AG04450 (cell line): ENCODE measurements around the gene NABP2. TPM values are rescaled to one million over a fixed set of nuclear protein-coding genes. Genes with fewer than 3 reads are reported as not detected.

Source experiments
- CTCF ChIA-PET: fragments of 300-600, 350-600 bp; formaldehyde crosslinking; extraction: SDS; loops from one replicate; lab custom pipeline; 2022; ENCODE audit warnings: antibody characterized with exemption, inconsistent platforms; lab: Charles Lee
- POLR2A ChIA-PET: fragments of 350-600 bp; formaldehyde crosslinking; extraction: SDS; loops from one replicate; lab custom pipeline; 2021; ENCODE audit warnings: antibody characterized with exemption, inconsistent platforms; lab: Yijun Ruan, JAX
- DNase-seq: peaks from one replicate; pipeline ENCODE4 v3.0.0-alpha.2; 2011; ENCODE audit warnings: low read depth, low spot score
- H3K27ac ChIP-seq: one replicate; pipeline ENCODE4 v1.5.1; 2012; ENCODE audit warnings: low read depth, low read length, control low read depth
- H3K27me3 ChIP-seq: one replicate; pipeline ENCODE4 v1.6.0; 2012; ENCODE audit warnings: low read length; ENCODE audit not compliant: control insufficient read depth, insufficient read depth
- H3K4me3 ChIP-seq: 2 replicates; pipeline ENCODE4 v1.5.1; 2011; ENCODE audit warnings: mild to moderate bottlenecking, low read depth, low read length, control low read depth
- H3K9me3 ChIP-seq: 2 replicates; pipeline ENCODE4 v1.5.1; 2012; ENCODE audit warnings: low read length; ENCODE audit not compliant: control insufficient read depth, insufficient read depth
- polyA plus RNA-seq: library from polyadenylated mRNA; depleted of rRNA; stranded (reverse); fragments of >200 nt; gene quantifications from 2 replicates; pipeline ENCODE4 v1.2.3, GENCODE V29; 2011
- TF ChIP-seq, protein P1 (sequence below): IDR thresholded peaks from 2 replicates; pipeline ENCODE4 v1.5.1; 2011; ENCODE audit warnings: low read depth, low read length, control low read depth, inconsistent platforms

The NABP2 gene
- polyA plus RNA-seq, 1 experiment = 52.5 TPM

DNA sequence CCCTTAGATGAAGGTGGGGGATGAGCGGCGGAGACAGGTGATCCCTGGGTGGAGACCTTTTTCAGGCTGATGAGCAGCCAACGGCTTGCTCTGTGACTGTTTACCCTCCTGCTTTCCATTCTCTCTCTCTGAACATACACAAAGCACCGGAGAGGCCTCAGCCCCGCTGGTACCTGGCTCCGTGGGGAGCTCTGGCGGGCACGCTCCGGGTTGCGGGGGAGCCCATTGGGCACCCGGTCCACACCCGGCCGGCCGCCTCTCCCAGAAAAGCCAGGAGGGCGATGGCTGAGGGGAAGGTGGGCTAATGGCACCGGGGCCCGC, 35.4 kb upstream of the NABP2 start:
- peak overlapping the region; percentile 79 for H3K4me3 ChIP-seq
- peak overlapping the region; percentile 31 for H3K27ac ChIP-seq
- POLR2A ChIA-PET = interaction anchor here (0.6 to 3.3 kb wide), 8 partner anchors 12 to 171 kb away, joined by 3 to 30 read pairs (median 4); partner anchors contain the start of genes PA2G4, RNF41, RPL41 and STAT2
- DNase-seq = no peak
- TF ChIP-seq, protein P1, sequence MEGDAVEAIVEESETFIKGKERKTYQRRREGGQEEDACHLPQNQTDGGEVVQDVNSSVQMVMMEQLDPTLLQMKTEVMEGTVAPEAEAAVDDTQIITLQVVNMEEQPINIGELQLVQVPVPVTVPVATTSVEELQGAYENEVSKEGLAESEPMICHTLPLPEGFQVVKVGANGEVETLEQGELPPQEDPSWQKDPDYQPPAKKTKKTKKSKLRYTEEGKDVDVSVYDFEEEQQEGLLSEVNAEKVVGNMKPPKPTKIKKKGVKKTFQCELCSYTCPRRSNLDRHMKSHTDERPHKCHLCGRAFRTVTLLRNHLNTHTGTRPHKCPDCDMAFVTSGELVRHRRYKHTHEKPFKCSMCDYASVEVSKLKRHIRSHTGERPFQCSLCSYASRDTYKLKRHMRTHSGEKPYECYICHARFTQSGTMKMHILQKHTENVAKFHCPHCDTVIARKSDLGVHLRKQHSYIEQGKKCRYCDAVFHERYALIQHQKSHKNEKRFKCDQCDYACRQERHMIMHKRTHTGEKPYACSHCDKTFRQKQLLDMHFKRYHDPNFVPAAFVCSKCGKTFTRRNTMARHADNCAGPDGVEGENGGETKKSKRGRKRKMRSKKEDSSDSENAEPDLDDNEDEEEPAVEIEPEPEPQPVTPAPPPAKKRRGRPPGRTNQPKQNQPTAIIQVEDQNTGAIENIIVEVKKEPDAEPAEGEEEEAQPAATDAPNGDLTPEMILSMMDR = no peak
- no peaks in the 10 kb centered on the region for H3K27me3 ChIP-seq
- CTCF ChIA-PET = interaction anchor here (0.7 to 6.2 kb wide), 23 partner anchors 8 to 138 kb away, joined by 3 to 96 read pairs (median 7); partner anchors contain the start of genes COQ10A, ESYT1, MYL6 and RNF41
- no peaks in the 10 kb centered on the region for H3K9me3 ChIP-seq

DNA sequence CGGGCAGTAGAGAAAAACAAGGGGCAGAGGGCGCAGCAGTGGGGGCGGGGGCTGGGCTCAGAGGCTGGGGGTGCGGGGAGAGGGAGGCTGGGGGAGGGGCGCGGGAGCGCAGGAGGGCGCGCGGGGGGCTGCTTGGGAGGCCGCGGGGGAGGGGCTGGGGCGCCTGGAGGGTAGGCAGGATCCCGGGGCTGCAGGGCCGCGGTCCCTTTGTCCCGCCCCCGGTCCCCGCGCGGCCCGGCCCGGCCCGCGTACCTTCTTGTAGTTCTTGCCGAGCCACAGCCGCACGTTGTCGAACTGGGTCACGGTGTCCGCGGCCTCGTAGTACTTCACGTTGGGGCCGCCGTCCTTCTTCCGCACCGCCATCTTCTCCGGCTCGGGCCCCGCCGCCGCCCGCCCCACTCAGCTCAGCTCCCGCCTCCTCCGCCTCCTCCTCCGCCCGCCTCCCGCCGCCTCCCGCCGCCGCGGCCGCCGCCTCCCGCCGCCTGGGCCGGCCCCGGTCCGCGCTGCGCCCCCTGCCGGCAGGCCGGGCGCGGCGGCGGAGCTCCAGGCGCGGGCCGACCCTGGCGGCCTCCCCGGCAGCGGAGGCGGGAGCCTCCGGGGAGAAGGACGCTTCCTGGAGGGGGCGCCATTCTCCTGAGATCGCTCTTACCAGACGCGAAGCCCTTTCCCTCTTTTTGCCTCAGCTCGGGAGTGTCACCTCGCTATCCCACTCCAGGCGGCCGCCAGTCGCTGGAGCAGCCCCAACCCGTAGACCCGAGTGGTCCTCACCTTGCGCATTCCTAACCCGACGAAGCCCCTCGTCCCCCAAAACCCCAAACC, 34.8 kb upstream of the NABP2 start, which contains the start of gene SMARCC2:
Gene SMARCC2 (minus strand): TSS at position 385 of the 819 bp plus-strand sequence. CDS start 22 bp downstream, at position 363.
- Histone ChIP-seq H3K27ac (peak within 1 kb of the TSS; percentile 83), H3K4me3 (peak within 1 kb of the TSS; percentile 88), H3K27me3 (no peaks in the 10 kb centered on the region), H3K9me3 (no peaks in the 10 kb centered on the region)
- POLR2A ChIA-PET = interaction anchor here (0.6 to 3.3 kb wide), 19 partner anchors 13 to 499 kb away, joined by 3 to 30 read pairs (median 4); partner anchors contain the start of genes CNPY2, ESYT1, MYL6 and PA2G4
- DNase-seq = peak; percentile 65
- CTCF ChIA-PET = interaction anchor here (0.5 to 6.2 kb wide), 47 partner anchors 9 to 451 kb away, joined by 3 to 96 read pairs (median 5); partner anchors contain the start of genes COQ10A, ESYT1, MYL6 and RNF41
- TF ChIP-seq, protein P1 = peak; percentile 66

DNA sequence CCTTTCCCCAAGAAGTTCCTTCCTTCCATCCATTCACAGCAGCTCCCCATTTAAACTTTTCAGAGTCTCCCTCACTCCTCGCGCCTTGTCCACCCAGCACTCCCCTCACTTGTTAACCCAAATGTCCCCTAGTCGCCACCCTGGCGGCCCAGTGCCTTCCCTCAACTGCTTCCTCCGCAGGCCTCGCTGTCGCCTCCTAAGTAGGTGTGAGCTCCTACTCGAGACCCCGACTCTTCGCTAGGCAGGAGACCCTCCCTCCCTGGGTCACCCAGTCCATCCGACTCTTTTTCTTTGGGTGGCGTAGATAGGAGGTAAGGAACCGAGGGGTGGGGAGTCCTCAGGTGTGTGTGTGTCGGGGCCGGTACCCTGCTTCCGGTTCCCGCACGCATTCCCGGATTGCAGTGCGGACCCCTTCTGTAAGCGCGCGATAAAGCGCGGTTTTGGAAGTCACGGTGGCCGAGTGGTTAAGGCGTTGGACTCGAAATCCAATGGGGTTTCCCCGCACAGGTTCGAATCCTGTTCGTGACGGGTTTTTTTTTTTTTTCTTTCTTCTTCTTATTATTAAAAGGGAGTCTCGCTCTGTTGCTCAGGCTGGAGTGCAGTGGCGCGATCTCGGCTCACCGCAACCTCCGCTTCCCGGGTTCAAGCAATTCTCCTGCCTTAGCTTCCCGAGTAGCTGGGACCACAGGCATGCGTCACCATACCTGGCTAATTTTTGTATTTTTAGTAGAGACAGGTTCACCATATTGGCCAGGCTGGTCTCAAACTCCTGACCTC, 34.0 kb upstream of the NABP2 start:
- DNase-seq = peak; percentile 70
- ChIA-PET CTCF (interaction anchor here (0.5 to 6.2 kb wide), 35 partner anchors 9 to 452 kb away, joined by 3 to 96 read pairs (median 6); partner anchors contain the start of genes COQ10A, ESYT1, MYL6 and RNF41), POLR2A (interaction anchor here (0.6 to 3.3 kb wide), 16 partner anchors 28 to 498 kb away, joined by 3 to 30 read pairs (median 4); partner anchors contain the start of genes CNPY2, ESYT1, MYL6 and PA2G4)
- H3K27me3 ChIP-seq = no peaks in the 10 kb centered on the region
- peak overlapping the region; percentile 88 for H3K4me3 ChIP-seq
- TF ChIP-seq, protein P1 = no peak
- H3K9me3 ChIP-seq = no peaks in the 10 kb centered on the region
- H3K27ac ChIP-seq = peak overlapping the region; percentile 83

DNA sequence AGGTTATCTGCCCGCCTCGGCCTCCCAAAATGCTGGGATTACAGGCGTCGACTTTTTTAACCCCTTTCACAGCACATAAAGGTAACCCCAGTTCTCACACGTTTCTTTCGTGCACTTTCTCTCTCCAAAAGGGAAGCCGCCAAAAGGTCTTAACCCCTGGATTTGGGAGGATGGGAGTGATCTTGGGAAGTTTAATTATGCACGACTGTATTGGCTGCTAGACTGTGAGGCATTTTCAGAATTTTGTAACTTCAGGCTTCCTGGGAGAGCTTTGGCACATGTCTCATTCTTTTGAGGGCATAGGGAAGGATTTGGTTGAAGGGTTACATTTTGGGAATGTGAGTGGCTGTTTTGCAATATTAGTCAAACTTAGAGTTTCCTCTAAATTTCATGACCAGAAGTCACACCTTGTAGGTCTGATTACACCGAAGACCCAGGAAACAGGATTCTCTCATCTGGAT, 33.4 kb upstream of the NABP2 start:
- H3K9me3 ChIP-seq = no peaks in the 10 kb centered on the region
- no peak overlapping the region for H3K27ac ChIP-seq
- H3K4me3 ChIP-seq = peak overlapping the region; percentile 88
- ChIA-PET CTCF (interaction anchor here (1.2 to 6.2 kb wide), 2 partner anchors 31 to 68 kb away, joined by 3 to 73 read pairs; partner anchors contain the start of gene RNF41), POLR2A (interaction anchor here (1.3 to 1.4 kb wide), 2 partner anchors 31 to 217 kb away, joined by 5 read pairs; partner anchors contain the start of genes RAB5B and RNF41)
- DNase-seq = no peak
- TF ChIP-seq, protein P1 = no peak
- no peaks in the 10 kb centered on the region for H3K27me3 ChIP-seq
